Thoracic aorta (tissue), 2 donors: ENCODE data around the gene MINDY4. TPM values are rescaled to one million over a fixed set of nuclear protein-coding genes. Genes with fewer than 3 reads are reported as not detected.

Source experiments
- ATAC-seq: fragments of 150-250 bp; one replicate; pipeline ENCODE4 v1.8.0; 2017; ENCODE audit warnings: low read depth; ENCODE audit not compliant: insufficient number of reproducible peaks, low FRiP score
- DNase-seq: peaks from one replicate; pipeline ENCODE4 v3.0.0-alpha.2; 2020; ENCODE audit warnings: low spot score
- H3K27ac ChIP-seq, 2 donors: fragments of 200-600 bp; sonication (generic); 1 replicate in 1 of 2; 2 replicates in 1 of 2; pipeline ENCODE4 v1.5.1; 2016; ENCODE audit warnings: mild to moderate bottlenecking in 2 of 2, moderate library complexity in 2 of 2
- H3K27me3 ChIP-seq: fragments of 200-600 bp; sonication (generic); replicated peaks from 2 replicates; pipeline ENCODE4 v1.6.0; 2016; ENCODE audit warnings: mild to moderate bottlenecking; ENCODE audit not compliant: insufficient read depth
- H3K36me3 ChIP-seq: fragments of 200-600 bp; sonication (generic); one replicate; pipeline ENCODE4 v1.5.1; 2016
- H3K4me1 ChIP-seq, 2 donors: fragments of 200-600 bp; sonication (generic); 1 replicate in 1 of 2; 2 replicates in 1 of 2; pipeline versions ENCODE4 v1.5.1 to v1.6.0; 2016; ENCODE audit warnings: low read depth in 2 of 2, mild to moderate bottlenecking in 1 of 2; ENCODE audit not compliant: control insufficient read depth in 1 of 2
- H3K4me3 ChIP-seq: fragments of 200-600 bp; sonication (generic); 2 replicates; pipeline ENCODE4 v1.5.1; 2016; ENCODE audit warnings: mild to moderate bottlenecking
- H3K9me3 ChIP-seq: fragments of 200-600 bp; sonication (generic); 2 replicates; pipeline ENCODE4 v1.5.1; 2016
- CTCF ChIP-seq: fragments of 200-600 bp; sonication (generic); IDR thresholded peaks from one replicate; pipeline ENCODE4 v1.5.1; 2019; ENCODE audit warnings: antibody characterized with exemption
- total RNA-seq, 2 donors: library from RNA; depleted of rRNA; stranded (reverse); fragments of >200 nt; gene quantifications; one replicate each; pipeline versions ENCODE4 v1.1.0 to v1.2.3, GENCODE V29; 2016

MINDY4 gene
- total RNA-seq, 2 donors from 2014 or later = 32.0 to 44.0 TPM

- Histone ChIP-seq H3K27ac (no peak overlapping the region), H3K4me3 (no peak overlapping the region), H3K27me3 (no peaks in the 10 kb centered on the region), H3K36me3 (no peaks in the 10 kb centered on the region), H3K9me3 (no peaks in the 10 kb centered on the region), H3K4me1 (no peaks in the 10 kb centered on the region)
- no peak for TF ChIP-seq CTCF
- ATAC-seq (no peak), DNase-seq (no peak)
These were observed 39.6 kb upstream of the MINDY4 start for GRCh38 chr7:30731581-30731980.

- DNase-seq (no peak), ATAC-seq (no peak)
- no peaks in the 10 kb centered on the region for H3K4me1 ChIP-seq
- no peak overlapping the region for H3K4me3 ChIP-seq
- H3K27me3 ChIP-seq = no peaks in the 10 kb centered on the region
- H3K9me3 ChIP-seq = no peaks in the 10 kb centered on the region
- no peak overlapping the region for H3K27ac ChIP-seq
- H3K36me3 ChIP-seq = no peaks in the 10 kb centered on the region
- TF ChIP-seq CTCF = no peak
These were observed 38.6 kb upstream of the MINDY4 start for GRCh38 chr7:30732606-30733005.

GRCh38 chr7:30733216-30733615 lies 38.0 kb upstream of the MINDY4 start:
- no peaks in the 10 kb centered on the region for H3K27me3 ChIP-seq
- H3K9me3 ChIP-seq = no peaks in the 10 kb centered on the region
- no peak for TF ChIP-seq CTCF
- H3K27ac ChIP-seq = no peak overlapping the region
- H3K36me3 ChIP-seq = no peaks in the 10 kb centered on the region
- ATAC-seq = no peak
- DNase-seq = no peak
- H3K4me3 ChIP-seq = no peak overlapping the region
- H3K4me1 ChIP-seq = no peaks in the 10 kb centered on the region

GRCh38 chr7:30733691-30734090 lies 37.5 kb upstream of the MINDY4 start:
- no peak for TF ChIP-seq CTCF
- ATAC-seq (no peak), DNase-seq (no peak)
- no peaks in the 10 kb centered on the region for H3K9me3 ChIP-seq
- no peak overlapping the region for H3K27ac ChIP-seq
- no peaks in the 10 kb centered on the region for H3K4me1 ChIP-seq
- no peak overlapping the region for H3K4me3 ChIP-seq
- no peaks in the 10 kb centered on the region for H3K27me3 ChIP-seq
- H3K36me3 ChIP-seq = no peaks in the 10 kb centered on the region

GRCh38 chr7:30734497-30734896 lies 36.7 kb upstream of the MINDY4 start:
- Histone ChIP-seq H3K9me3 (no peaks in the 10 kb centered on the region), H3K27me3 (no peaks in the 10 kb centered on the region), H3K36me3 (no peaks in the 10 kb centered on the region), H3K4me1 (no peaks in the 10 kb centered on the region), H3K27ac (no peak overlapping the region), H3K4me3 (no peak overlapping the region)
- no peak for DNase-seq
- no peak for ATAC-seq
- no peak for TF ChIP-seq CTCF
